DMS114 treated with DMSO at 0.1 percent for 48 hours (cell line): ENCODE measurements around the gene KLHL20.
A peak's percentile ranks its signal among the peaks of the same experiment; 100 is the strongest.
"Not testable (repeated sequence)": the region's sequence is repeated elsewhere in the genome, so short reads cannot be mapped to it uniquely, and the experiment has no call there.

Experiments used
- DNase-seq: peaks from one replicate; lab custom pipeline; 2025; ENCODE audit not compliant: unreplicated experiment; lab: John Stamatoyannopoulos, UW

The KLHL20 gene

GRCh38 chr1:173749137-173749536 lies 34.4 kb downstream of the KLHL20 start:
- DNase-seq = no peak

- DNase-seq = no peak
Observed at GRCh38 chr1:173753830-173754229, 39.0 kb downstream of the KLHL20 start.

DNA sequence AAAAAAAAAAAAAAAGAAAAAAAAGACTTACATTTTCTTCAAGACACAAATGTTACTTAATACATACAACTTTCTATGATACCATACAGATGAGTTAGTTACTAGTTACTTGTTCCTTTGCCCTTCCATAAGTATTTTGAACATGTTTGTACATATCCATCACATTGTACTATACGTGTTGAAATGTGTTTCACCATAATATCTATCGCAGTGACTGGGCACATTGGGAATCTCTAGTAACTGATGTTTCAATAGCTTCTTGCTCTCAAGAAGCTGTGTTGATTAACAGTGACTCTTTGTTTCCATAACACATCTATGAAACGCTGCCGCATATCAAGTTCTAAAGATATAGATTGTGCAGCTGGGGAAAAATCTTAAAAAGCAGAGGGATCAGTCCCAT lies 42.9 kb downstream of the KLHL20 start:
- no peak for DNase-seq

GRCh38 chr1:173758110-173758509 lies 43.3 kb downstream of the KLHL20 start:
- no peak for DNase-seq

DNA sequence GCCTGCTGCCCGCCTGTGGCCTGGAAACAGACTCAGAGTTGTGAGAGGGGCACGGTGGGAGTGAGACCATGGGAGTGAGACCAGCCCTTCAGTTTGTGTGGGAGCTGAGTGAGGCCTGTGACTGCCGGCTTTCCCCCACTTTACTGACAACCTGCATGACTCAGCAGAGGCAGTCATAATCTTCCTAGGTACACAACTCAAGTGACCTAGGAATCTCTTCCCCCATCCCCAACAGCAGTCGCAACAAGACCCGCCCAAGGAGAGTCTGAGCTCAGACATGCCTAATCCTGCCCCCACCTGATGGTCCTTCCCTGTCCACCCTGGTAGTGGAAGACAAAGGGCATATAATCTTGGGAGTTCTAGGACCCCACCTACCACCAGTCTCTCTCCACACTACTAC lies 44.2 kb downstream of the KLHL20 start:
- DNase-seq = no peak

DNA sequence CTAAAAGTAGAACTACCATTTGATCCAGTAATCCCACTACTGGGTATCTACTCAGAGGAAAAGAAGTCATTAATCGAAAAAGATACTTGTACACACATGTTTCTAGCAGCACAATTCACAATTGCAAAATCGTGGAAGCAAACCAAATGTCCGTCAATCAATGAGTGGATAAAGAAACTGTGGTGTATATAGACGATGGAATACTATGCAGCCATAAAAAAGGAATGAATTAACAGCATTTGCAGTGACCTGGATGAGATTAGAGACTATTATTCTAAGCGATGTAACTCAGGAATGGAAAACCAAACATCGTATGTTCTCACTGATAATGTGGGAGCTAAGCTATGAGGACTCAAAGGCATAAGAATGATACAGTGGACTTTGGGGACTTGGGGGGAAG lies 49.5 kb downstream of the KLHL20 start:
- DNase-seq = not testable (repeated sequence)

DNA sequence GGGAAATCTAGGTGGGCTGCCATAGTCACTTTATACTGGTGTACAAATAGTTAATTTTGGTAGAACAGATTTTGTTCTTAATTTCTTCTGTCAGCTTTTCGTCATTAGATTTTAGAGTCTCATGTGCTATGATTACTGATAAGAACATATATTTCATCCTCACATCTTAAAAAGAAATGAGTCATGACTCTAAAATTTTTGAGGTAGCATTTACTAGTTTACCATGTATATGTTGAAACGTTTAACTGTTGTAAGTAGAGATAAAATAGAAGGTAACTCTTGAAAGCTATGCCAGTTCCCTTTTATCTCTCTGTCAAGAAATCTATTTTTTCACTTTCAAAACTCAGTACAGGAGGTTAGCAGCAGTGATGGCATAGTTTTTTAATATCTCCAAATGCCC lies 53.4 kb downstream of the KLHL20 start:
- no peak for DNase-seq

GRCh38 chr1:173768827-173769226 lies 54.0 kb downstream of the KLHL20 start:
- DNase-seq = no peak

GRCh38 chr1:173770330-173770729 lies 55.5 kb downstream of the KLHL20 start:
- DNase-seq = not testable (repeated sequence)

GRCh38 chr1:173771560-173771959 lies 56.8 kb downstream of the KLHL20 start:
- DNase-seq = no peak

- DNase-seq = no peak
Observed at GRCh38 chr1:173775578-173776226, 60.9 kb downstream of the KLHL20 start.

DNA sequence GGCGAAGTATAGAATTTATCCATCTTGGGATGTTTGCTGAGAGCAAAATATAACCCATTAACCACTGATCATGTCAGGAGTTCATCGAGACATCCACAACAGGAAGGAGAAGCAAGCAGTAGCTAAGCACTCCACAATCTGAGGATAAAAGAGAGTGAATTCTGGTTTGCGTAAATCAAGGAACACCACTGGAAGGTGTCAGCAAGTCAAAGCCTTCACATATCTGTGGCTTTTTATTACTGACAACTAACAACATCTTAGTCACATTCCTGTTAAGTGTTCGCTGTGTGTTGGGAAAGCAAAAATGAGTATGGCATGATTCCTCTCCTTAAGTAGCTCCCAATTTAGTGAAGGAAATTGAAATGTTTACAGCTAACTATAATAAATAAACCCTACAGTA lies 65.2 kb downstream of the KLHL20 start:
- no peak for DNase-seq

GRCh38 chr1:173784997-173785396 lies 70.2 kb downstream of the KLHL20 start:
- DNase-seq = no peak

DNA sequence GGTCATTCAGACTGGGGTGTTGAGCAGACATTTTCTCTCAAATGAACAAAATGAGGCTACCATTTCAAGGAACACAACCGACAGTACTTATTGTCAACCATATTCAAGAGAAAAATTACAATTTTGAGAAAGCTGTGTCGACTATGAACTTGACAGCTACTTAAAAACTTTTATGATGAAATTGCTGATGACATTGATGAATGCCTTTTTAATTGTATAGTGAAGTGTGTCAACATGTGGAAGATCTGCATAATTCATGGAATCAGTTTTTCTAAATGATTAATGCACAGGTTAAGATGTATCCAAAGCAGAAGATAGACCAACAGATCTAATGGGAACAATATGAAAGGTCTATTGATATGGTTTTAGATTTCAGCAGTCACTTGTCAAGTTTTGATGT lies 75.1 kb downstream of the KLHL20 start:
- no peak for DNase-seq

DNA sequence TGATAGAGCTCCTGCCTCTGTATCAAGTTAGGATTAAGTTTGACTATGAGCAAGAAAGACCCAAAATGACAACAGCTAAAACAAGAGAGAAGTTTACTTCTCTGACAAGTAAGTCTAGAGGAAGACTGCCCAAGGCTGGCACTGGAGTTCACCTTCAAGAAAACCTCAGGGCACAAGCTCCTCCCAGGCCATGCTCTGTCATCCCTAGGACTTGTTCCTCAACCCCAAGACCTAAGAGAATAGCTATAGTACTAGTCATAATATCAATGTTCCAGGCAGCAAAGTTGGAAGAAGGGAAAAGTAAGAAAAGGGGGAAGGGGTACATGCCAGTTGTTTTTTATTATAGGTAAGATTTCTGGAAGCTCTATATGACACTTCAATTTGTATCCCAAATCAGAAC lies 83.3 kb downstream of the KLHL20 start:
- DNase-seq = no peak

DNA sequence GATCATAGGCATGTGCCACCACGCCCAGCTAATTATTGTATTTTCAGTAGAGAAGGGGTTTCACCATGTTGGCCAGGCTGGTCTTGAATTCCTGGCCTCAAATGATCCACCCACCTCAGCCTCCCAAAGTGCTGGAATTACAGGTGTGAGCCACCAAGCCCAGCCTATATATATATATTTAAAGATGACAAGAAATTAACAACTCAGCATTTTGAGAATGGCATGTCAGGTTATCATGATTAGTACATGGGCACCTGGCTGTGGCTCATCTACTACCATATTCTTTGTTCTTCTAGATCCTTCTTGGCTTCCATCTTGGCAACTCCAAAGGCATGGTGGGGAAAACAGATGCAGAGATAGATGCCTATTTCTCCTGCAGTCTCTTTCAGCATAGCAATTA lies 85.2 kb downstream of the KLHL20 start:
- not testable (repeated sequence) for DNase-seq

- no peak for DNase-seq
Observed at GRCh38 chr1:173802961-173803360, 88.2 kb downstream of the KLHL20 start.

DNA sequence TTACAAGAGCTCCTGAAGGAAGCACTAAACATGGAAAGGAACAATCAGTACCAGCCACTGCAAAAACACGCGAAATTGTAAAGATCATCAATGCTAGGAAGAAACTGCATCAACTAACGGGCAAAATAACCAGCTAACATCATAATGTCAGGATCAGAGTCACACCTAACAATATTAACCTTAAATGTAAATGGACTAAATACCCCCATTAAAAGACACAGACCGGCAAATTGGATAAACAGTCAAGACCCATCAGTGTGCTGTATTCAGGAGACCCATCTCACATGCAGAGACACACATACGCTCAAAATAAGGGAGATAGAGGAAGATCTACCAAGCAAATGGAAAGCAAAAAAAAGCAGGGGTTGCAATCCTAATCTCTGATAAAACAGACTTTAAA lies 98.9 kb downstream of the KLHL20 start:
- not testable (repeated sequence) for DNase-seq

DNA sequence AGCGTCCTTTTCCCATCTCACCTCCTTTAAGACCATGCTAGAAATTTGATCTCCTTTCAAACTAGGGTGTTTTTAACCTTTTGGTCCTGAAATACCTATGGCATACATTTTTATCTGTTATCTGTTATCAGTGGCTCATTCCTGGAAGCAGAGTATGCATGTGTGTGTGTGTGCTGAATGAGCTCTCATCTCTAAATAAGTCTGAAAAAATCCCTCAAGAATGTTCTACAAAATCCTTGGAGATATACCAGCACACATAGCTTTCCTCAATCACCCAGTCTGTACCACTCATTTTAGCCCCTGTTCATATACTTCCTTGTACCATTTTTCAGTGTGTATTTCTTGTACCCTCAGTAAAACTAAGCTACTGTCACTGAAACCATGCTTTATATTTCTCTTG lies 103.7 kb downstream of the KLHL20 start:
- no peak for DNase-seq

- no peak for DNase-seq
Observed at GRCh38 chr1:173821680-173822079, 106.9 kb downstream of the KLHL20 start.

GRCh38 chr1:173823781-173824314 lies 109.1 kb downstream of the KLHL20 start:
- no peak for DNase-seq

- DNase-seq = peak; percentile 97
Observed at GRCh38 chr1:173824315-173825081, 109.7 kb downstream of the KLHL20 start, which contains the start of the genes CENPL and DARS2. Gene CENPL (minus strand): TSS chr1:173824883. CDS start chr1:173811299, 13,584 bp downstream. Gene DARS2 (plus strand): TSS chr1:173824673. CDS start chr1:173825230, 557 bp downstream.
